GM13977 (cell line): ENCODE measurements around the gene CPT1C.

ENCODE experiments used
- DNase-seq: peaks from one replicate; pipeline ENCODE4 v3.0.0; 2012; ENCODE audit warnings: low spot score
- CTCF ChIP-seq: IDR thresholded peaks from 2 replicates; pipeline ENCODE4 v1.5.1; 2012; ENCODE audit warnings: mild to moderate bottlenecking, control low read depth; ENCODE audit not compliant: insufficient read depth; ENCODE audit errors: extremely low read depth, missing control alignments
- in situ Hi-C: fragments of 300-500 bp; cut with MboI; formaldehyde crosslinking; loops from one replicate; pipeline ENCODE4 v1.12.0; 2022; ENCODE audit warnings: low sequenced_read_pairs, low pct_unique_long_range_greater_than_20kb, mixed read lengths, inconsistent platforms; ENCODE audit not compliant: unreplicated experiment

CPT1C gene

DNA sequence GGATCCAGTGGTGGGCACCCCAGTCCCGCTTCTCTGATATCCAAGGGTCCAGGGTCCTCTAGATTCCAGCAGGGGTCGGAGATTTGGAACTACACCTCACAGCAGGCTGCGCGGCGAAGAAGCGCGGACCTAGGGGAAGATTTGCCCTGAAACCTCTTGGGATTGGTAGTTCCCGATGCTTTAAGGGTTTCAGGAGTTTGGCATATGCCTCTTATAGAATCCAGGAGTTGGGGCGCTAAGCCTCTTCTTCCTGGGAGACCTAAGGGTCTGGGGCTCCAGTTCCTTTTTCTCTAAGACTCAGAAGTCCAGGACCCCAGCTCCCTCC, 24.8 kb upstream of the CPT1C start:
- DNase-seq = no peak
- no peak for TF ChIP-seq CTCF
- in situ Hi-C loops = no loop called here

- in situ Hi-C loops = no loop called here
- DNase-seq = no peak
- TF ChIP-seq CTCF = no peak
Measured at GRCh38 chr19:49667473-49667872, 23.4 kb upstream of the CPT1C start.

- in situ Hi-C loops = no loop called here
- no peak for TF ChIP-seq CTCF
Measured at GRCh38 chr19:49669516-49669915, 21.4 kb upstream of the CPT1C start.

GRCh38 chr19:49672131-49672919, 18.6 kb upstream of the CPT1C start:
- peak; percentile 91 for DNase-seq
- in situ Hi-C loops = no loop called here

More at GRCh38 chr19:49669516-49669915, 21.4 kb upstream of the CPT1C start:
- no peak for DNase-seq

DNA sequence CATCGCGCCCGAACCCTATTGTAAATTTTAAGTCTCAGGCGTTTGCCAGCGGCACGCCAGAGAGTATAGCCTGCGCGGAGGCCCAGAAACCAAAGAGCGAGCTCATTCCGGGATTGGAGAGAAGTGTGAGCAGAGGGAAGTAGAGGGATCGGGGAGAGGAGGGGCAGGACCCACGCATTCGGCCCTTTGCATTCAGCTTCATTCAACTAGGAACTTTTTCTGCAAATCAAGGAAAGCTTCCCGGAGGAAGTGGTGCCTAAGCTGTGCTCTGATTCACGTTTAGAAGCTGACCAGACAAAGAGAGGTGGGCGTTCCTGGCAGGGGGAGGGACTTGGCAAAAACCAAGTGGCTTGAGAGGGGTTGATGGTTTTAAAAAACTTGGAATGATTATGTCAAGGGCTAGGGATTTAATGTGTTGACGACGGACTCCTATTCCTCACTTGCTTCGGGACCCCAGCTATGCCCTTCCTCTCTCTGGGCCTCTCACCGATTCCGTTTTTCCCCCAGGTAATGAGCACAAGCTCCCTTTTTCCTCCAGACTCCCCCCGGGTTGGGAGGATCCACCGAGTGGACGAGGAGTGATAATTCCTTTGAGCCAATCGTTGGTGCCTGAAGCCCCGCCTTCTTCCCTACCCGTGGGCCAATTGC, 14.7 kb upstream of the CPT1C start:
- in situ Hi-C loops = no loop called here
- DNase-seq = peak; percentile 84
- no peak for TF ChIP-seq CTCF

More at GRCh38 chr19:49672131-49672919, 18.6 kb upstream of the CPT1C start:
- peak; percentile 96 for TF ChIP-seq CTCF

DNA sequence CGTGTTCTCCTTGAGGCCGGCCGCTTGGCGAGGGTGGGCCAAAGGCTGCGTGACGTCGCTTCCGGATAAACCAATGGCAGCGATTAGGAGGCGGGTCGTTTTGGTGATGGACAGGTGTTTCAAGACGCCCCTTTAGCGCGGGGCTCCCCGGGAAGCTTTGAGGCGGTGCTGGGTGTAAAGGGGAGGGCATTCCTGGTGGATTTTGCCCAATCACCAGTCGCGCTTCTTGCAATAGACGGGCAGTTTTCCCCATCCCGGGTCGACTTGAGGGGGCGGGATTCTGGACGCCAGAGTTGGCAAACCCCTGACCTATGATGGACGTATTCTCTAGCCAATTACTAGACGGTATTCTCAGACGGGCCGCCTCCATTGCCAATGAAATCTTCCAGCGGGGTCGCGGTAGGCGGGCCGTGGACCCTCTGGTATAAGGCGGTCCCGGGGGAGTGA, 14.1 kb upstream of the CPT1C start:
- in situ Hi-C loops = no loop called here
- DNase-seq = peak; percentile 98
- TF ChIP-seq CTCF = no peak
